GM12878 (cell line): ENCODE measurements around the gene TBCD. TPM values are rescaled to one million over a fixed set of nuclear protein-coding genes. Genes with fewer than 3 reads are reported as not detected.

ENCODE experiments used
- ATAC-seq: fragments of 200-7000 bp; cut with Tn5 transposase; 3 replicates; pipeline ENCODE4 v1.9.1; 2020; ENCODE audit warnings: mild to moderate bottlenecking, moderate library complexity
- BruUV-seq: library from RNA; stranded (reverse); fragments of 400-500 nt; replicated peaks from 2 replicates; lab custom pipeline; 2021; lab: Mats Ljungman, UMichigan
- CTCF ChIA-PET: fragments of 300-600 bp; sonication (Branson Sonifier 250); formaldehyde crosslinking; extraction: SDS; loops from one replicate; lab custom pipeline; 2021; ENCODE audit warnings: inconsistent platforms; lab: Yijun Ruan, JAX
- POLR2A ChIA-PET: fragments of 350-600 bp; formaldehyde crosslinking; extraction: SDS; loops from one replicate; lab custom pipeline; 2021; ENCODE audit warnings: inconsistent platforms; lab: Charles Lee
- RAD21 ChIA-PET: fragments of 300-600 bp; sonication (Branson Sonifier 250); formaldehyde crosslinking; loops from one replicate; lab custom pipeline; 2023; ENCODE audit warnings: antibody characterized with exemption; ENCODE audit not compliant: unreplicated experiment; lab: Charles Lee
- SMC1A ChIA-PET: fragments of 300-600 bp; sonication (Branson Sonifier 250); formaldehyde crosslinking; loops from one replicate; lab custom pipeline; 2023; ENCODE audit not compliant: unreplicated experiment, uncharacterized antibody; lab: Charles Lee
- DNase-seq: peaks from one replicate; pipeline ENCODE4 v3.0.0-alpha.2; 2011; ENCODE audit warnings: low read depth, low spot score
- FAIRE-seq: peaks from 3 replicates; lab custom pipeline; 2011; peaks lifted over from hg19 to GRCh38; lab: Jason Lieb, UNC
- H2AFZ ChIP-seq: 2 replicates; pipeline ENCODE4 v1.6.0; 2011; ENCODE audit warnings: low read depth, low read length, control low read depth; ENCODE audit not compliant: control insufficient read depth
- H3K27ac ChIP-seq: 2 replicates; pipeline ENCODE4 v1.5.1; 2011; ENCODE audit warnings: control low read depth; ENCODE audit not compliant: control insufficient read depth, insufficient read depth
- H3K27me3 ChIP-seq, 2 experiments: replicated peaks in 1 of 2; 2 replicates each; pipeline versions ENCODE4 v1.6.0 to v1.6.1; 2011; ENCODE audit warnings: low read length in 1 of 2; ENCODE audit not compliant: control insufficient read depth in 2 of 2, insufficient read depth in 2 of 2
- H3K36me3 ChIP-seq, 2 experiments: 2 replicates each; pipeline ENCODE4 v1.5.1; 2011; ENCODE audit warnings: low read length in 1 of 2; ENCODE audit not compliant: control insufficient read depth in 2 of 2, insufficient read depth in 2 of 2
- H3K4me1 ChIP-seq: 2 replicates; pipeline ENCODE4 v1.6.1; 2011; ENCODE audit warnings: mild to moderate bottlenecking, low read length, moderate library complexity, mixed read lengths; ENCODE audit not compliant: control insufficient read depth, insufficient read depth
- H3K4me2 ChIP-seq: 2 replicates; pipeline ENCODE4 v1.6.0; 2011; ENCODE audit warnings: control low read depth; ENCODE audit not compliant: control insufficient read depth, insufficient read depth
- H3K4me3 ChIP-seq: fragments of 200-600 bp; sonication (generic); 2 replicates; pipeline ENCODE4 v1.5.1; 2016
- H3K79me2 ChIP-seq: 2 replicates; pipeline ENCODE4 v1.6.0; 2011; ENCODE audit warnings: low read length; ENCODE audit not compliant: control insufficient read depth, insufficient read depth
- H3K9ac ChIP-seq: 2 replicates; pipeline ENCODE4 v1.8.0; 2011; ENCODE audit warnings: low read length, control low read depth, mixed read lengths; ENCODE audit not compliant: control insufficient read depth, insufficient read depth
- H3K9me3 ChIP-seq: replicated peaks from 3 replicates; pipeline ENCODE4 v1.5.1; 2011; ENCODE audit warnings: mild to moderate bottlenecking, low read length; ENCODE audit not compliant: control insufficient read depth, insufficient read depth
- H4K20me1 ChIP-seq: 2 replicates; pipeline ENCODE4 v1.6.0; 2011; ENCODE audit not compliant: control insufficient read depth, insufficient read depth
- CBX3 ChIP-seq: fragments of 200-600 bp; sonication (generic); IDR thresholded peaks from 2 replicates; pipeline ENCODE4 v1.6.1; 2016; ENCODE audit warnings: low read depth, borderline replicate concordance
- KLF5 ChIP-seq: fragments of 450-650 bp; IDR thresholded peaks from 2 replicates; pipeline ENCODE4 v1.6.1; 2014; ENCODE audit warnings: mild to moderate bottlenecking; ENCODE audit not compliant: partially characterized antibody
- MEF2B ChIP-seq: fragments of 450-650 bp; IDR thresholded peaks from 2 replicates; pipeline ENCODE4 v1.6.1; 2018; ENCODE audit warnings: mild to moderate bottlenecking, moderate library complexity; ENCODE audit not compliant: partially characterized antibody, poor library complexity, severe bottlenecking
- PML ChIP-seq: IDR thresholded peaks from 2 replicates; pipeline ENCODE4 v1.6.1; 2012; ENCODE audit warnings: low read length, inconsistent platforms
- POU2F2 ChIP-seq: IDR thresholded peaks from 3 replicates; pipeline ENCODE4 v1.6.1; 2011; ENCODE audit warnings: low read depth, mild to moderate bottlenecking, low read length, borderline replicate concordance
- SMC3 ChIP-seq: IDR thresholded peaks from 2 replicates; pipeline ENCODE4 v1.6.1; 2011; ENCODE audit warnings: low read length, improper control_type of control experiment, borderline replicate concordance
- SP1 ChIP-seq: IDR thresholded peaks from one replicate; pipeline ENCODE4 v1.6.1; 2011; ENCODE audit warnings: low read depth, low read length
- SUPT20H ChIP-seq: IDR thresholded peaks from 2 replicates; pipeline ENCODE4 v1.6.1; 2011; ENCODE audit warnings: low read depth, mild to moderate bottlenecking, low read length, moderate library complexity, borderline replicate concordance; ENCODE audit not compliant: control insufficient read depth
- WRNIP1 ChIP-seq: IDR thresholded peaks from 2 replicates; pipeline ENCODE4 v1.6.1; 2011; ENCODE audit warnings: low read depth, low read length, improper control_type of control experiment, borderline replicate concordance
- WGBS: methylation state at CpG from one replicate; pipeline ENCODE4 v1.1.6; 2016; ENCODE audit warnings: low lambda C conversion rate; ENCODE audit not compliant: insufficient replicate concordance, insufficient coverage; ENCODE audit errors: missing lambda C conversion rate; 5-methylcytosine and 5-hydroxymethylcytosine counted together
- in situ Hi-C: fragments of 300-500 bp; cut with MboI; formaldehyde crosslinking; loops from 9 replicates; pipeline ENCODE4 v1.14.3; 2018; ENCODE audit warnings: mixed read lengths
- intact Hi-C: fragments of 100-400 bp; cut with micrococcal nuclease; formaldehyde crosslinking; loops from one replicate; pipeline ENCODE4 v1.14.2; 2022; ENCODE audit not compliant: unreplicated experiment
- polyA plus RNA-seq, 11 experiments: library from polyadenylated mRNA; depleted of rRNA in 4 of 11; unstranded in 6 of 11; stranded (reverse) in 5 of 11; fragments of >200 nt; fragmentation: Nextera tagmentation in 4 of 11; fragmentation: Illumina TruSeq in 1 of 11; extraction: Ambion mirVana in 4 of 11; extraction: Trizol in 1 of 11; gene quantifications; 1 replicate in 1 of 11; 2 replicates in 10 of 11; pipeline versions ENCODE4 v1.2.1 to v1.2.3, GENCODE V29; 2011 to 2016; ENCODE audit warnings: inconsistent platforms in 2 of 11, missing spikeins in 2 of 11, low read depth in 1 of 11
- total RNA-seq, 4 experiments: library from RNA; depleted of rRNA in 3 of 4; stranded (reverse); fragments of >200 nt in 3 of 4; fragmentation: Illumina TruSeq in 1 of 4; extraction: Trizol in 1 of 4; gene quantifications; 2 replicates each; pipeline versions ENCODE4 v1.2.1 to v1.2.3, GENCODE V29; 2013 to 2021
- TF ChIP-seq, protein P1 (sequence below): IDR thresholded peaks from 2 replicates; pipeline ENCODE4 v1.6.1; 2012; ENCODE audit warnings: improper control_type of control experiment, low read depth, low read length; ENCODE audit not compliant: insufficient replicate concordance
- TF ChIP-seq, protein P2 (sequence below): IDR thresholded peaks from 2 replicates; pipeline ENCODE4 v1.6.1; 2011; ENCODE audit warnings: borderline replicate concordance, low read depth, mild to moderate bottlenecking, moderate library complexity, low read length; ENCODE audit not compliant: insufficient read depth, poor library complexity, severe bottlenecking
- TF ChIP-seq, protein P3 (sequence below): IDR thresholded peaks from 2 replicates; pipeline ENCODE4 v1.6.1; 2011; ENCODE audit warnings: low read depth, low read length, improper control_type of control experiment, borderline replicate concordance

Gene TBCD
- total and polyA plus RNA-seq, 10 of the 15 experiments (the other 5 are each of a cell fraction or from before 2014, with no cell fraction given), result 10.3 to 114 (median 52.4) TPM

DNA sequence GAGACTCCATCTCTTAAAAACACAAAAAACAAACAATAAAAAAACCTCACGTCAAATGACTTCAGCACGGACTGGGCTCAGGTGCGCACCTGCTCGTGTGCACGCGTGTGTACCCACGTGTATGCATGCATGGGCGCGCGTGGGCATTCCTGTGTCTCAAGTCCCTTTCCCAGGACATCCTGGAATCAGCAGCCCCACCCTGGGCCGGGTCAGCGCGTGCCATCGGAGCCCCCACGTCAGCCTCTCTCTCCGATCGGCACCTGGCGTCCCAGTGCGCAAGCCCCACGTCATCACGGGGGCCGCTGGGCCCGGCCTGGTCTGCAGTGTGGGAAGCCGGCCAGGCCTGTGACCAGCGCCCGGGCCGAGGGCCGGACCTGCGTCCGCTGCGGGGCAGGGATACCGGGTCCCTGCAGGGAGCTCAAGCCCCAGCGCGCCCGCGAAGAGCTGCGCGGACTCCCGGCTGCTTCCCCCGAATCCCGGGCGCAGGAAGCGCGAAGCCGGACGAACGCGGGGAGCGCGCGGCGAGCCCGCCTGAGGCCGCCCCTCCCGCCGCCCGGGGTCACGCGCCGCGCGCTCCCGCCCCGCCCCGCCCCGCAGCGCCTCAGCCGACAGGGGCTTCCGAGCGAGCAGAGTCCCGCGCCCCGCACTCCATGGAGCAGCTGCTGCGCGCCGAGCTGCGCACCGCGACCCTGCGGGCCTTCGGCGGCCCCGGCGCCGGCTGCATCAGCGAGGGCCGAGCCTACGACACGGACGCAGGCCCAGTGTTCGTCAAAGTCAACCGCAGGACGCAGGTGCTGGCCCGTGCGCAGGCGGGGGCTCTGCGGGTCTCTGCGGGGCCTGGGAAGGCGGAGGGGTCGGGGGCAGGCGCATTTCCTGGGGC, 16.6 kb upstream of the TBCD start, which contains the start of gene FN3K:
FN3K (plus strand) TSS at position 629 of the 880 bp plus-strand sequence; CDS start at position 651, 22 bp downstream.
- Histone ChIP-seq H3K9ac (no peak within 1 kb of the TSS), H3K79me2 (no peaks in the 10 kb centered on the region), H3K4me2 (peak within 1 kb of the TSS; percentile 42), H3K9me3 (peaks cover 9% of the 10 kb centered on the region; the same call in 2 of the 3 replicates), H4K20me1 (no peaks in the 10 kb centered on the region), H2AFZ (no peak within 1 kb of the TSS; the same call in 1 of the 2 replicates), H3K27me3 (no peaks in the 10 kb centered on the region), H3K36me3 (no peaks in the 10 kb centered on the region; a peak in 1 of 4 replicates), H3K4me3 (no peak within 1 kb of the TSS), H3K27ac (no peak within 1 kb of the TSS), H3K4me1 (no peaks in the 10 kb centered on the region)
- POLR2A ChIA-PET, result no interaction called here
- SMC1A ChIA-PET, result no interaction called here
- in situ Hi-C loops (no loop called here), intact Hi-C loops (no loop called here)
- RAD21 ChIA-PET, result no interaction called here
- BruUV-seq, result no TSS peak
- CTCF ChIA-PET, result interaction anchor here (0.6 kb wide), 1 partner anchor 46 kb away, joined by 3 read pairs; no protein-coding TSS in a partner anchor
- no peak for TF ChIP-seq PML
- no peak for TF ChIP-seq SMC3
- no peak for TF ChIP-seq POU2F2
- no peak for TF ChIP-seq CBX3
- TF ChIP-seq, protein P1, sequence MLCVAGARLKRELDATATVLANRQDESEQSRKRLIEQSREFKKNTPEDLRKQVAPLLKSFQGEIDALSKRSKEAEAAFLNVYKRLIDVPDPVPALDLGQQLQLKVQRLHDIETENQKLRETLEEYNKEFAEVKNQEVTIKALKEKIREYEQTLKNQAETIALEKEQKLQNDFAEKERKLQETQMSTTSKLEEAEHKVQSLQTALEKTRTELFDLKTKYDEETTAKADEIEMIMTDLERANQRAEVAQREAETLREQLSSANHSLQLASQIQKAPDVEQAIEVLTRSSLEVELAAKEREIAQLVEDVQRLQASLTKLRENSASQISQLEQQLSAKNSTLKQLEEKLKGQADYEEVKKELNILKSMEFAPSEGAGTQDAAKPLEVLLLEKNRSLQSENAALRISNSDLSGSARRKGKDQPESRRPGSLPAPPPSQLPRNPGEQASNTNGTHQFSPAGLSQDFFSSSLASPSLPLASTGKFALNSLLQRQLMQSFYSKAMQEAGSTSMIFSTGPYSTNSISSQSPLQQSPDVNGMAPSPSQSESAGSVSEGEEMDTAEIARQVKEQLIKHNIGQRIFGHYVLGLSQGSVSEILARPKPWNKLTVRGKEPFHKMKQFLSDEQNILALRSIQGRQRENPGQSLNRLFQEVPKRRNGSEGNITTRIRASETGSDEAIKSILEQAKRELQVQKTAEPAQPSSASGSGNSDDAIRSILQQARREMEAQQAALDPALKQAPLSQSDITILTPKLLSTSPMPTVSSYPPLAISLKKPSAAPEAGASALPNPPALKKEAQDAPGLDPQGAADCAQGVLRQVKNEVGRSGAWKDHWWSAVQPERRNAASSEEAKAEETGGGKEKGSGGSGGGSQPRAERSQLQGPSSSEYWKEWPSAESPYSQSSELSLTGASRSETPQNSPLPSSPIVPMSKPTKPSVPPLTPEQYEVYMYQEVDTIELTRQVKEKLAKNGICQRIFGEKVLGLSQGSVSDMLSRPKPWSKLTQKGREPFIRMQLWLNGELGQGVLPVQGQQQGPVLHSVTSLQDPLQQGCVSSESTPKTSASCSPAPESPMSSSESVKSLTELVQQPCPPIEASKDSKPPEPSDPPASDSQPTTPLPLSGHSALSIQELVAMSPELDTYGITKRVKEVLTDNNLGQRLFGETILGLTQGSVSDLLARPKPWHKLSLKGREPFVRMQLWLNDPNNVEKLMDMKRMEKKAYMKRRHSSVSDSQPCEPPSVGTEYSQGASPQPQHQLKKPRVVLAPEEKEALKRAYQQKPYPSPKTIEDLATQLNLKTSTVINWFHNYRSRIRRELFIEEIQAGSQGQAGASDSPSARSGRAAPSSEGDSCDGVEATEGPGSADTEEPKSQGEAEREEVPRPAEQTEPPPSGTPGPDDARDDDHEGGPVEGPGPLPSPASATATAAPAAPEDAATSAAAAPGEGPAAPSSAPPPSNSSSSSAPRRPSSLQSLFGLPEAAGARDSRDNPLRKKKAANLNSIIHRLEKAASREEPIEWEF, result no peak
- TF ChIP-seq MEF2B, result no peak
- TF ChIP-seq SUPT20H, result no peak
- TF ChIP-seq, protein P2, sequence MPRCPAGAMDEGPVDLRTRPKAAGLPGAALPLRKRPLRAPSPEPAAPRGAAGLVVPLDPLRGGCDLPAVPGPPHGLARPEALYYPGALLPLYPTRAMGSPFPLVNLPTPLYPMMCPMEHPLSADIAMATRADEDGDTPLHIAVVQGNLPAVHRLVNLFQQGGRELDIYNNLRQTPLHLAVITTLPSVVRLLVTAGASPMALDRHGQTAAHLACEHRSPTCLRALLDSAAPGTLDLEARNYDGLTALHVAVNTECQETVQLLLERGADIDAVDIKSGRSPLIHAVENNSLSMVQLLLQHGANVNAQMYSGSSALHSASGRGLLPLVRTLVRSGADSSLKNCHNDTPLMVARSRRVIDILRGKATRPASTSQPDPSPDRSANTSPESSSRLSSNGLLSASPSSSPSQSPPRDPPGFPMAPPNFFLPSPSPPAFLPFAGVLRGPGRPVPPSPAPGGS, result no peak
- TF ChIP-seq WRNIP1, result no peak
- TF ChIP-seq, protein P3, sequence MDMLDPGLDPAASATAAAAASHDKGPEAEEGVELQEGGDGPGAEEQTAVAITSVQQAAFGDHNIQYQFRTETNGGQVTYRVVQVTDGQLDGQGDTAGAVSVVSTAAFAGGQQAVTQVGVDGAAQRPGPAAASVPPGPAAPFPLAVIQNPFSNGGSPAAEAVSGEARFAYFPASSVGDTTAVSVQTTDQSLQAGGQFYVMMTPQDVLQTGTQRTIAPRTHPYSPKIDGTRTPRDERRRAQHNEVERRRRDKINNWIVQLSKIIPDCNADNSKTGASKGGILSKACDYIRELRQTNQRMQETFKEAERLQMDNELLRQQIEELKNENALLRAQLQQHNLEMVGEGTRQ, result no peak
- no peak for TF ChIP-seq SP1
- no peak for TF ChIP-seq KLF5
- ATAC-seq (no peak), DNase-seq (no peak), FAIRE-seq (no peak)
- WGBS, result 39% methylated on average over 90 of the region's 101 CpGs
